ENCODE results near the gene KISS1R.

KISS1R gene

DNA sequence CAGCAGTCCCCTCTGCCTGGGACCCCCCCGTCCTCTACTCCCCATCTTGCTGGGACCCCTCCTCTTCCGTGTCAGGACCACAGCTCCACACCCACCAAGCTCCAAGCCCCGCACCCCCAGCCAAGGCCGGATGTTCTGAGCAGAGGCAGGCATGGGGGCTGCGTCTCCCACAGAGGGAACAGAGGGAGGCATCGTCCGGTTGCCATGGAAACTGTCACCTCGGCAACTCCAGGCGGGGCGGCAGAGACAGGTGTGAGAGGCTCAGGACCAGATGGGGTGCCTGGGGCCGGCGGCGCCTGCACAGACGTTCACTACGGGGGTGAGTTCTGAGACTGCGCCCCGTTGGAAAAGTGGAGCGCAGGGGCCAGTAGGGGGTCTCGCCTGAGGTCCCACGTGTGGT is 18.5 kb upstream of the KISS1R start:
- Histone ChIP-seq H3K4me3 (no peak overlapping the region), H3K27ac (no peak overlapping the region)
- TF ChIP-seq, protein P1, sequence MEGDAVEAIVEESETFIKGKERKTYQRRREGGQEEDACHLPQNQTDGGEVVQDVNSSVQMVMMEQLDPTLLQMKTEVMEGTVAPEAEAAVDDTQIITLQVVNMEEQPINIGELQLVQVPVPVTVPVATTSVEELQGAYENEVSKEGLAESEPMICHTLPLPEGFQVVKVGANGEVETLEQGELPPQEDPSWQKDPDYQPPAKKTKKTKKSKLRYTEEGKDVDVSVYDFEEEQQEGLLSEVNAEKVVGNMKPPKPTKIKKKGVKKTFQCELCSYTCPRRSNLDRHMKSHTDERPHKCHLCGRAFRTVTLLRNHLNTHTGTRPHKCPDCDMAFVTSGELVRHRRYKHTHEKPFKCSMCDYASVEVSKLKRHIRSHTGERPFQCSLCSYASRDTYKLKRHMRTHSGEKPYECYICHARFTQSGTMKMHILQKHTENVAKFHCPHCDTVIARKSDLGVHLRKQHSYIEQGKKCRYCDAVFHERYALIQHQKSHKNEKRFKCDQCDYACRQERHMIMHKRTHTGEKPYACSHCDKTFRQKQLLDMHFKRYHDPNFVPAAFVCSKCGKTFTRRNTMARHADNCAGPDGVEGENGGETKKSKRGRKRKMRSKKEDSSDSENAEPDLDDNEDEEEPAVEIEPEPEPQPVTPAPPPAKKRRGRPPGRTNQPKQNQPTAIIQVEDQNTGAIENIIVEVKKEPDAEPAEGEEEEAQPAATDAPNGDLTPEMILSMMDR (IDR thresholded peaks at IDR 0.05) = no peak
- no peak for DNase-seq (ENCODE audit: low spot score)

DNA sequence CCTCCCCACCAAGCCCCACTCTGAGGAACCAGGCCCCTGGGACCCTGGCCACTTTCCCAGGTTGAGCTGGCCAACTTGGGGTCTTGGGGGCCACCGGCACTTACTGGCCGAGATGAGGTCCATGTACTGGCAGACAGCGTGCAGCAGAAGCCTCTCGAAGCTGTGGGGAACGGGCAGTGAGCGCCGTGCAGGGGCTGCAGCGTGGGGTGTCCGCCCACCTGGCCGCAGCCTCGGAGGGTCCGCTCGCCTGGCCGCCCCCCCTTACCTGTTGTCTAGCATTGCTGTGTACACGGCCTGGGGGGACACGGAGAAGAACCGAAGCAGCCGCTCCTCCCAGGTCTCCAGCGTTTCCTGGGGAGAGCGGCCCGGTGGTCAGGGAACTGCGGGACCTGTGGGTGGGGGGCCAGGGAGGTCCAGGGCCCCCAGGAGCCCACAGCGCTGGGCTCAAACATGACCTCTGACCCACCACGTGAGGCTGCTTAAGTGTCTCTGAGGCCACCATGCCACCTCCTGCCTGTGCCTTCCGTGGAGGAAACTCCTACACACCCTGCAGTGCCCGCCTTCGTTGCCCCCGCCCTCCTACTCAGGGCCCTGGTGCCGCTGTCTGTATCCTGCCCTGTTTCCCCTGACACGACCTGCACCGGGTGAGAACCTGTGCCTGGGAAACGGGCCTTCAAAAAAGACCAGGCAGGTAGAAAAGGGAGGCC is 17.6 kb upstream of the KISS1R start:
- Histone ChIP-seq H3K27ac (no peak overlapping the region), H3K4me3 (no peak overlapping the region)
- TF ChIP-seq, protein P1 (IDR thresholded peaks at IDR 0.05) = no peak
- no peak for DNase-seq (ENCODE audit: low spot score)

DNA sequence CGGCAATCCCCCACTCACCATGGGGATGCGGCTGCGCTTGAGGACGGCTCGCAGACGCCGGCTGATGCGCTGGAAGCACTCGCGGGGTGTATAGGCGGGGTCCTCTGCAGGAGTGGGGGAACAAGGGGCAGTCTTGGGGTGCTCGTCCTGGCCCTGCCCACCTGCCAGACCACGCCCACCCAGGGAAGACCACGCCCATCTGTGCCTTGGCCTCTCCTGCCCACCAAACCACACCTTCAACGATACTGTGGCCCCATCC is 17.2 kb upstream of the KISS1R start:
- no peak for DNase-seq (ENCODE audit: low spot score)

DNA sequence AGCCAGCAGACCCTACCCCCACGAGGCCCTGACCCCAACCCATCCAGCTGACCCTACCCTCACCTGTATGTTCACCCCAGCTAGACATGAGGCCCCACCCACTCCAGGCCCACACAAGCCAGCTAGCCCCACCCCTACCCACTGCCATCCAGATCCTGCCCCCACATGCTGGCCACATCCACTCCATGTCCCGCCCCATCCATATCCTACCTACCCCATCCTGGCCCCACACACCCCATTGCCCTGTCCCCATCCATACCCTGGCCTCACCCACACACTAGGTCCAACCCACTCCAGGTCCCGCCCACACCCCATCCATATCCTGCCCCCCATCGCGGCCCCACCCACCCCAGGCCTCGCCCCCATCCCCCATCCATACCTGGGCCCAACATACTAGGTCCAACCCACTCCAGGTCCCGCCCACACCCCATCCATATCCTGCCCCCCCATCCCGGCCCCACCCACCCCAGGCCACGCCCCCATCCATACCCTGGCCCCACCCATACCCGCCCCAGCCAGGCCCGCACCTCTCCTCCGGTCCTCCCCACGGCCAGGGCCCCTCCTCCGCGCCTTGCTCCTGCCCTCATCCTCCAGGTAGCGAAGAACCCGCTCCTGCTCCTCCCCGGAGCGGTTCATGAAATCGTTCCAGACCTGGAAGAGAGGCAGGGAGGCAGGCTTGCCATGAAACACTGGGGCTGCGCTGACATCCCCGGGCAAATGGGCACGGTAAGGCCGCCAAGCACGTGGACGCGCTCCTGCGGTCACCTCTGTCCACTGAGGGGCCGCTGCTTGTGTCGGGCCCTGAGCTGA is 16.6 kb upstream of the KISS1R start:
- no peak for DNase-seq (ENCODE audit: low spot score)
- Histone ChIP-seq H3K27ac (no peak overlapping the region), H3K4me3 (no peak overlapping the region)
- TF ChIP-seq, protein P1 (IDR thresholded peaks at IDR 0.05) = no peak

More for the DNA sequence above, 17.2 kb upstream of the KISS1R start:
- TF ChIP-seq, protein P1 (IDR thresholded peaks at IDR 0.05) = no peak
- no peak overlapping the region for H3K27ac ChIP-seq
- H3K4me3 ChIP-seq = no peak overlapping the region

DNA sequence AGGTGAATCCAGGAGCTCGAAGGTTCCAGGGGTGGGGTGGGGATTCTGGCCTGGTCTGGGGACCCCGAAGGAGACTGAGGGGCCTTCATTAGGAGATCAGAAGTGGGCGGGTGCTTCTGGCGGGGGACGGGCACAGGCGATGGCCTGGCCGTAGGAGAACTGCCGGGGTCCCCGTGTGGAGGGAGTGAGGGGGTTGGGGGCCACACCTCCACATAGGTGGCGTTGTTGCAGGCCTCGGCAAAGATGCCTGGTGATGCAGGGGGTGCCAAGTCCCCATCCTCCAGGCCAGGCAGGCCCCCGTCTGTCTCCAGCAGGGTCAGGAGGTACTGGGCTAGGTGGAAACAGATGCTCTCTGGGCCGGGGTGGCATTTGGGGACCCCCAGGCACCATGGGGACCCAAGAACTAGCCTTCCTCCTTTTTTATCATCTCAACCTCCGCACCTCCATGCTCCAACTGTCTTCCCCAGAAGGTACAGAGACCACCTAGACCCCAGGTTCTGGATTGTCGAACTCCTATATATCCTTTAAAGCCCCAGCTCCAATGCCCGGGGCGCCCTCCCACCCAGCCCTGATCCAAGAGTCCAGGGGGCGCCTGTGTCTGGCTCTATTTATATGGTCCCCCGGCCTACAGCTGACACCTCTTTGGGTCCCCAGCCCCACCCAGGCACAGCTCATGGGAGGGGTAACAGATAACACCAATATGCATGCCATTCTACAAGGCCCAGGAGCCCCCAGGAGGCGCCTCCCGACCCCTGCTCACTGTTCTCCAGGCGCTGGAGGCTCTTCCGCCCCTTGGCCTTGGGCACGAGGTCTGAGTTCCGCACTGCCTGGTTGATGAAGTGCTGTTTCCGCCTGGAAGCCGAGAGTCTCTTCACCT is 15.7 kb upstream of the KISS1R start:
- no peak for DNase-seq (ENCODE audit: low spot score)
- TF ChIP-seq, protein P1 (IDR thresholded peaks at IDR 0.05) = no peak
- H3K27ac ChIP-seq = no peak overlapping the region
- H3K4me3 ChIP-seq = no peak overlapping the region

DNA sequence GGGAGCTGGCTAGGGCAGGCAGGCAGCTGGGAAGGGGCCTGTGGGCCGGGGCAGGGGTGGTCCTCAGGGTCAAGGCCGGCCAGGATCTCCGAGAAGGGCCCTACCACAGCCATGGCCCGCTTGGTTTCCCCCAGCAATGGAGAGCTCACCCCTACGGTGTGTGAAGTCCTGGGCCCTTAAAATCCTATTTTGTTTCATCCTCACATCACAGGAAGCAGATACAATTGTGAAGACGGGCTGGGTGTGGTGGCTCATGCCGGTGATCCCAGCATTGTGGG is 15.1 kb upstream of the KISS1R start:
- no peak overlapping the region for H3K27ac ChIP-seq
- DNase-seq (ENCODE audit: low spot score) = no peak
- TF ChIP-seq, protein P1 (IDR thresholded peaks at IDR 0.05) = no peak

More for the DNA sequence above, 15.1 kb upstream of the KISS1R start:
- no peak overlapping the region for H3K4me3 ChIP-seq
